Suprapubic skin (tissue), 4 donors: ENCODE data around the gene CTNNA2. TPM values are rescaled to one million over a fixed set of nuclear protein-coding genes. Genes with fewer than 3 reads are reported as not detected.

Source experiments
- DNase-seq, 2 donors: peaks; one replicate each; pipeline ENCODE4 v3.0.0-alpha.2; 2019; ENCODE audit warnings: low spot score in 2 of 2
- H3K27ac ChIP-seq: fragments of 200-600 bp; sonication (generic); one replicate; pipeline ENCODE4 v1.5.1; 2019
- H3K27me3 ChIP-seq: fragments of 200-600 bp; sonication (generic); one replicate; pipeline ENCODE4 v1.5.1; 2019
- H3K36me3 ChIP-seq: fragments of 200-600 bp; sonication (generic); one replicate; pipeline ENCODE4 v1.5.1; 2019
- H3K4me1 ChIP-seq: fragments of 200-600 bp; sonication (generic); one replicate; pipeline ENCODE4 v1.5.1; 2019
- H3K4me3 ChIP-seq: fragments of 200-600 bp; sonication (generic); one replicate; pipeline ENCODE4 v1.5.1; 2019; ENCODE audit warnings: mild to moderate bottlenecking
- H3K9me3 ChIP-seq: fragments of 200-600 bp; sonication (generic); one replicate; pipeline ENCODE4 v1.5.1; 2019
- CTCF ChIP-seq, 2 donors: fragments of 200-600 bp in 1 of 2; fragments of 450-650 bp in 1 of 2; sonication (generic) in 1 of 2; IDR thresholded peaks; one replicate each; pipeline ENCODE4 v1.5.1; 2016 to 2019; ENCODE audit warnings: antibody characterized with exemption in 2 of 2, mild to moderate bottlenecking in 1 of 2, moderate library complexity in 1 of 2
- EP300 ChIP-seq: sonication (generic); formaldehyde crosslinking; IDR thresholded peaks from one replicate; pipeline ENCODE4 v1.6.1; 2017; ENCODE audit warnings: antibody characterized with exemption
- POLR2A ChIP-seq, 2 donors: fragments of 450-650 bp; IDR thresholded peaks; one replicate each; pipeline ENCODE4 v1.6.1; 2017; ENCODE audit warnings: antibody characterized with exemption in 2 of 2, mild to moderate bottlenecking in 2 of 2, moderate library complexity in 2 of 2
- POLR2AphosphoS5 ChIP-seq, 3 donors: sonication (generic); formaldehyde crosslinking; IDR thresholded peaks; one replicate each; pipeline ENCODE4 v1.6.1; 2017; ENCODE audit warnings: antibody characterized with exemption in 3 of 3
- WGBS: methylation state at CpG from one replicate; pipeline ENCODE4 v1.1.5; 2018; 5-methylcytosine and 5-hydroxymethylcytosine counted together
- total RNA-seq, 4 donors: library from RNA; depleted of rRNA; stranded (reverse); fragments of >200 nt; gene quantifications; one replicate each; pipeline ENCODE4 v1.1.0, GENCODE V29; 2016

Gene CTNNA2
- total RNA-seq, 4 donors from 2014 or later, result 0.15 to 0.21 TPM; not detected in 2

- Histone ChIP-seq H3K4me1 (no peaks in the 10 kb centered on the region), H3K9me3 (no peaks in the 10 kb centered on the region), H3K27me3 (no peaks in the 10 kb centered on the region), H3K4me3 (no peak overlapping the region), H3K27ac (no peak overlapping the region), H3K36me3 (no peaks in the 10 kb centered on the region)
- TF ChIP-seq EP300, result no peak
- TF ChIP-seq CTCF (IDR thresholded peaks at IDR 0.05), result no peak
- TF ChIP-seq POLR2AphosphoS5 (IDR thresholded peaks at IDR 0.05), result no peak
- TF ChIP-seq POLR2A (IDR thresholded peaks at IDR 0.05), result no peak
- 39% methylated on average over 3 of the region's 3 CpGs for WGBS
- no peak for DNase-seq
These were observed 613.8 kb downstream of the CTNNA2 start for GRCh38 chr2:80126596-80127189.

- Histone ChIP-seq H3K4me3 (no peak overlapping the region), H3K36me3 (no peaks in the 10 kb centered on the region), H3K27ac (no peak overlapping the region), H3K27me3 (no peaks in the 10 kb centered on the region), H3K4me1 (no peaks in the 10 kb centered on the region), H3K9me3 (no peaks in the 10 kb centered on the region)
- no peak for DNase-seq
- TF ChIP-seq POLR2AphosphoS5 (IDR thresholded peaks at IDR 0.05) (no peak), CTCF (IDR thresholded peaks at IDR 0.05) (no peak), POLR2A (IDR thresholded peaks at IDR 0.05) (no peak), EP300 (no peak)
- 37% methylated on average over 1 of the region's 1 CpG for WGBS
These were observed 615.2 kb downstream of the CTNNA2 start for GRCh38 chr2:80128080-80128479.

GRCh38 chr2:80132281-80132680, 619.4 kb downstream of the CTNNA2 start:
- Histone ChIP-seq H3K9me3 (peaks cover 4% of the 10 kb centered on the region), H3K4me3 (no peak overlapping the region), H3K27ac (no peak overlapping the region), H3K27me3 (no peaks in the 10 kb centered on the region), H3K36me3 (no peaks in the 10 kb centered on the region), H3K4me1 (no peaks in the 10 kb centered on the region)
- DNase-seq, result no peak
- 69% methylated on average over 3 of the region's 3 CpGs for WGBS
- no peak for TF ChIP-seq POLR2AphosphoS5 (IDR thresholded peaks at IDR 0.05)
- TF ChIP-seq CTCF (IDR thresholded peaks at IDR 0.05), result no peak
- TF ChIP-seq EP300, result no peak
- no peak for TF ChIP-seq POLR2A (IDR thresholded peaks at IDR 0.05)

- Histone ChIP-seq H3K9me3 (peaks cover 4% of the 10 kb centered on the region), H3K27me3 (no peaks in the 10 kb centered on the region), H3K4me1 (no peaks in the 10 kb centered on the region), H3K4me3 (no peak overlapping the region), H3K36me3 (no peaks in the 10 kb centered on the region), H3K27ac (no peak overlapping the region)
- TF ChIP-seq CTCF (IDR thresholded peaks at IDR 0.05), result no peak
- TF ChIP-seq EP300, result no peak
- no peak for TF ChIP-seq POLR2AphosphoS5 (IDR thresholded peaks at IDR 0.05)
- no peak for TF ChIP-seq POLR2A (IDR thresholded peaks at IDR 0.05)
- WGBS, result 73% methylated on average over 1 of the region's 1 CpG
- no peak for DNase-seq
These were observed 622.1 kb downstream of the CTNNA2 start for GRCh38 chr2:80135001-80135400.

GRCh38 chr2:80136338-80136737, 623.5 kb downstream of the CTNNA2 start:
- Histone ChIP-seq H3K9me3 (peaks cover 4% of the 10 kb centered on the region), H3K36me3 (no peaks in the 10 kb centered on the region), H3K27me3 (no peaks in the 10 kb centered on the region), H3K27ac (no peak overlapping the region), H3K4me1 (no peaks in the 10 kb centered on the region), H3K4me3 (no peak overlapping the region)
- DNase-seq, result no peak
- TF ChIP-seq POLR2A (IDR thresholded peaks at IDR 0.05) (no peak), EP300 (no peak), POLR2AphosphoS5 (IDR thresholded peaks at IDR 0.05) (no peak), CTCF (IDR thresholded peaks at IDR 0.05) (no peak)
- WGBS, result 100% methylated on average over 1 of the region's 1 CpG
